Measurements from ENCODE around the gene RARRES1.

Gene RARRES1

DNA sequence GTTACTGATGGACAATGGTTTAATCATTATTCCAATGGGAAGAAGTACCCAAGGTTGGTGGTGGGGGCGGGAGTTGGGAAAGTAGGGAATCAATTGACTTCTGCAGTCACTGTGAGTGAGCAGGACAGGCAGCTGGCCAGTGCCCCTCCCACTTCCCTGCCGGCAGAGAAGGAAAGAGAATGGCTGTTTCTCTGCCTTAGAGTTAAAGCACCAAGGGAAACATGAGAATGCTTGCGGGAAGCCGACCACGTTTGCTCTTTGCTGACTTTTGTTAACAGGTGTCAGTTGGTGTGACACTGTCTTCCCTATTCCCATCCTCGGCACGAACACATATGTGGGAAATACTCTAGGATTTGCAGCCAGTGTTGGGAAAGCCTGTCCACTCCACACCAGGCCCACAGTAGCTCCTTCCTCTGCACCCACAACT, 36.1 kb upstream of the RARRES1 start:
- no peak overlapping the region for H3K4me3 ChIP-seq (ENCODE audit: low read length)
- DNase-seq (ENCODE audit: low read depth, low spot score), result no peak

DNA sequence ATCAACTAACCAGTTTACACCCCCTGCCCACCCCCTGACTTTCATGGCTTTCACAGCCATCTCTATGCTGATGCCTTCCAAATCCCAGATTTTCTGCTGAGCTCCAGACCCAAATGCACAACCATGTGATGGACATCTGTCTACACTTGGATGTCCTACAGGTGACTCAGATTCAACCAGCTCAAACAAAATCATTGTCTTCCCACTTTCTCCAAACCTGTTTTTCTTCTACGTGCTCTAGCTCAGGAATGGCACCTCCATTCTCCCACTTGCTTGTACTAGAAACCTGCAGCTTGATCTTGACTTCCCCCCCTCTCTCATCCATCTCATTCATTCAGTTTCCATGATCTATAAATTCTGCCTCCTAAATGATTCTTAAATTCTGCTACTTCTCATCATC, 34.1 kb upstream of the RARRES1 start:
- no peak overlapping the region for H3K4me3 ChIP-seq (ENCODE audit: low read length)
- DNase-seq (ENCODE audit: low read depth, low spot score), result no peak

GRCh38 chr3:158765518-158766205, 33.4 kb upstream of the RARRES1 start:
- H3K4me3 ChIP-seq (ENCODE audit: low read length), result no peak overlapping the region
- no peak for DNase-seq (ENCODE audit: low read depth, low spot score)

- DNase-seq (ENCODE audit: low read depth, low spot score), result no peak
- H3K4me3 ChIP-seq (ENCODE audit: low read length), result no peak overlapping the region
These were observed 31.2 kb upstream of the RARRES1 start for GRCh38 chr3:158763421-158763820.

DNA sequence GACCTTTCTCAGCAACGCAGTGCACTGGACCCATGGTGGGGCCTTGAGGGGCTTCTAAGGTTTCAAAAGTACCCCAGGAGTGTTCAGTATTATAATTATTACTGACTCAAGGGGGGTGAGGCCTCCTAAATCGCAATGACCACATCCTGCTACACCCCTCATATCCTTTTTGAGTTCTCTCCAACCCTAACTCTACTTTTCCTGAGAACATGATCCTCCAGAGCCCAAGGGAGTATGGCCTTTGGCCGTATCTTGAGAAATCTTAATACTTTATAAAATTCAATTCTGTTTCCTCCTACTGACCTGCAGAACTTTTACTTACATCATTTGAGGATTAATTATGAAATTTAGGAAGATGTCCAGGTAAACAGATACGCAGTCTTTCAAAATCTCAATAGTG, 30.4 kb upstream of the RARRES1 start:
- no peak for DNase-seq (ENCODE audit: low read depth, low spot score)
- H3K4me3 ChIP-seq (ENCODE audit: low read length), result no peak overlapping the region

- no peak overlapping the region for H3K4me3 ChIP-seq (ENCODE audit: low read length)
- DNase-seq (ENCODE audit: low read depth, low spot score), result no peak
These were observed 29.1 kb upstream of the RARRES1 start for GRCh38 chr3:158761350-158761749.

DNA sequence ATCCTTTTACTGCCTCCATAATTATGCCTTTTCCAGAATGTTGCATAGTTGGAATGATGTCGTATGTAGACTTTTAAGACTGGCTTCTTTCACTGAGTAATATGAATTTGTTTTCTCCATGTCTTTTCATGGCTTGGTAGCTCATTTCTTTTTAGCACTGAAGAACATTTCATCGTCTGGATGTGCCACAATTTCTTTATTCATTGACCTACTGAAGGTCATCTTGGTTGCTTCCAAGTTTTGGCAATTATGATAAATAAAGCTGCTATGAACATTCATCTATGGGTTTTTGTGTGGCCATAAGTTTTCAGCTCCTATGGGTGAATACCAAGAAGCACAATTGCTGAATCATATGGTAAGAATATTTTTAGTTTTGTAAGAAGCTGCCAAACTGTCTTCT, 23.2 kb upstream of the RARRES1 start:
- no peak overlapping the region for H3K4me3 ChIP-seq (ENCODE audit: low read length)
- DNase-seq (ENCODE audit: low read depth, low spot score), result no peak

GRCh38 chr3:158753854-158754253, 21.6 kb upstream of the RARRES1 start:
- no peak for DNase-seq (ENCODE audit: low read depth, low spot score)
- H3K4me3 ChIP-seq (ENCODE audit: low read length), result no peak overlapping the region

GRCh38 chr3:158751316-158751715, 19.1 kb upstream of the RARRES1 start:
- H3K4me3 ChIP-seq (ENCODE audit: low read length), result no peak overlapping the region
- no peak for DNase-seq (ENCODE audit: low read depth, low spot score)

- H3K4me3 ChIP-seq (ENCODE audit: low read length), result no peak overlapping the region
- DNase-seq (ENCODE audit: low read depth, low spot score), result no peak
These were observed 17.8 kb upstream of the RARRES1 start for GRCh38 chr3:158750016-158750415.

- DNase-seq (ENCODE audit: low read depth, low spot score), result no peak
- no peak overlapping the region for H3K4me3 ChIP-seq (ENCODE audit: low read length)
These were observed 17.3 kb upstream of the RARRES1 start for GRCh38 chr3:158749526-158749925.

DNA sequence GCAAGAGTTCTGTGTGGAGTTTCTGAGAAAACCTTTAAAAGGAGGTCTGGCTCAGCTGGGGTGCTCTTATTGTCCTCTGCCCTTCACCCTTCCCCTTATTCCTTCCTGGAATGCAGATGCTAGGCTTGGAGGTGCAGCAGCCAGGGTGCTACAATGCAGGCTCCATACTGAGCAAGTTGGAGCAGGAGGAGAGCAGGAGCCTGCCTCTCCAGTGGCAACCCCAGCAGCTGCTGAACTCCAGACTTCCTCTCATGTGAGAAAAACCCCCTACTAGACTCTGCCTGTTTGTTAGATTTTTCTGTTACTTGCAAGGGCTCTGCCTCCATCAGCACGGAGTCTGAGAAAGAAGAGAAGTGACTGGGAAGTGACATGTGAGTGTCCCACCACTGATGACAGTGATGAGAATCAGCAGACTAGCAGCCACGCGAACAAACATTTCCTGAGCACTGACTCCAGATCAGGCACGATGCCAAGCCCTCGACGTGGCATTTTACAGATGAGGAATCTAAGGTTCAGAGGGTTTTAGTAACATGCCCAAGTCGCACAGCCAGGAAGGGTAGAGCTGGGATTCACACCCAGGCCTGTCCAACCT, 16.1 kb upstream of the RARRES1 start:
- no peak overlapping the region for H3K4me3 ChIP-seq (ENCODE audit: low read length)
- no peak for DNase-seq (ENCODE audit: low read depth, low spot score)

DNA sequence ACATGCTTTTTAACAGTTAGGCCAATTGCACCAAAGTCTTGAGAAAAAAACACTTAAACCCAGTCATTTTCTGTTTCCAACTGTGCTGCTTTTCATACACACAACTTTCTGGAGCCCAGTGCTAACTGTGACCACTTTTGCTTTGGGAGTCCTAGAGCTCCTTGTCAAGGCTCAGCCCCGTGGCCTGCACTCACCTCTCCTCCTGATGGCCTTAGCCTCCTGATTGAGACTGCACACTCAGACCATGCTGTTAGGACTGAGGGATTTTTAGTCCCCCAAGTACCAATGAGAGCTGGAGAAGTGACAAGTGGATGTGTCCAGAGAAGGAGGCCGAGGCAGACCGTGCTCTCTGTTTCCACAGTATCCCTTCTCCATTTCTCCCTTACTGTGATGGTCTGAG, 15.2 kb upstream of the RARRES1 start:
- no peak overlapping the region for H3K4me3 ChIP-seq (ENCODE audit: low read length)
- DNase-seq (ENCODE audit: low read depth, low spot score), result no peak

DNA sequence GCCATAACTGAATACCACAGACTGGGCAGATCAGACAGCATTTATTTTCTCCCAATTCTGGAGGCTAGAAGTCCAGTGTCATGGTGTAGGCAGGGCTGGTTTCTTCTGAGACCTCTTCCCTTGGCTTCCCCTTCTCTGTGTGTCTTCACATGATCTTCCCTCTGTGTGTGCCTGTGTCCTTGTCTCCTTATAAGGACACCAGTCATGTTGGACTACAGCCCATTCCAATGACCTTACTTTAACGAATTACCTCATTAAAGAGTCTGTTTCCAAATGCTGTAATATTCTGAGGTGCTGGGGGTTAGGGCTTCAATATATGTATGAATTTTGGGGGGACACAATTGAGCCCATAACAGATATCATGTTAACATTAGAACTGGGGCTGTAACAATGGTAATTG, 13.3 kb upstream of the RARRES1 start:
- no peak for DNase-seq (ENCODE audit: low read depth, low spot score)
- no peak overlapping the region for H3K4me3 ChIP-seq (ENCODE audit: low read length)

GRCh38 chr3:158744567-158745288, 12.5 kb upstream of the RARRES1 start:
- no peak overlapping the region for H3K4me3 ChIP-seq (ENCODE audit: low read length)
- no peak for DNase-seq (ENCODE audit: low read depth, low spot score)

GRCh38 chr3:158743664-158744566, 11.7 kb upstream of the RARRES1 start:
- DNase-seq (ENCODE audit: low read depth, low spot score), result no peak
- no peak overlapping the region for H3K4me3 ChIP-seq (ENCODE audit: low read length)

GRCh38 chr3:158742871-158743663, 10.8 kb upstream of the RARRES1 start:
- DNase-seq (ENCODE audit: low read depth, low spot score), result no peak
- H3K4me3 ChIP-seq (ENCODE audit: low read length), result no peak overlapping the region

DNA sequence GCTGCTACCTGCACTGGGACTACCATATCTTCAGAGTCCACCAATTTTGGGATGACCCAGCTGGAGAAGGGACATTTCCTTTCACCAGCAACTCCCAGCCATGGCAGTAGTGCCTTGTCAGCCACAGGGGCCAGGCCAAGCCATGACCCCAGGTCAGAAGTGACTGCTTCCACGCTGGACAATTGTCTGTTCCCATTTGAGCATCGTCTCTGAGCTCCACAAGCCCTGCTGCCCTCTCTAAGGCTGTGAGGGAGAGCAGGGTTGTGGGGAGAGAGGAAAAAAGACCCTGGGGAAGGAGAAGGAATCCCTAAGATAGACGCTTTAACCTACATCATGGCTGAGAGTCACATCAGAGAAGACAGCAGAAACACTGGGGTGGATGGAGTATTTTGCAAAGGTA, 7.4 kb upstream of the RARRES1 start:
- DNase-seq (ENCODE audit: low read depth, low spot score), result no peak
- H3K4me3 ChIP-seq (ENCODE audit: low read length), result no peak overlapping the region

DNA sequence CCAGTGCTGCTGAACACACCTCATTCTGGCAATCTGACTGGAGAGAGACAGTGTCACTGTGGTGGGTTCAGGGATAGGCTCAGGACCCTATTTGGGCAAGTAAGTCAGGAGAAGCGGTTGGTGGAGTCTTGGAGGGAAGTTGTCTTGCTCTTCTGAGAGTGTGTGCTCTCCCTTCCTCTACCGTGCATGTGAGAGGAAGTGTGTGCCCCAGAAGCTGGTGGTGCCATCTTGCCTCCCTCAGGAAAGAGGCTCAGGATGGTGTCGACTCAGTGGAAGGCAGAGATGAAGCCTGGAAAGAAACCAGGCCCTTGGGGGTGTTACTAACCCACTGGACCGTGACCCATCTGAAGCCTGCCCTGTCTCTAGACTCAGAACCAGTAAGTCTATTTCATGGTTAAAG, 6.8 kb upstream of the RARRES1 start:
- DNase-seq (ENCODE audit: low read depth, low spot score), result no peak
- no peak overlapping the region for H3K4me3 ChIP-seq (ENCODE audit: low read length)
